ENCODE results near the gene DISP3.

The DISP3 gene

GRCh38 chr1:11505591-11506538 is 26.9 kb downstream of the DISP3 start:
- no peaks in the 10 kb centered on the region for H3K36me3 ChIP-seq (ENCODE audit: insufficient read depth, low read length)
- TF ChIP-seq FOXP2 (optimal IDR thresholded peaks at IDR 0.05; ENCODE audit: control extremely low read depth, extremely low read length, insufficient read depth) (no peak), POLR2AphosphoS5 (IDR thresholded peaks at IDR 0.05; ENCODE audit: borderline replicate concordance, low read depth, low read length) (no peak), EZH2 (IDR thresholded peaks at IDR 0.05) (no peak)
- DNase-seq (ENCODE audit: low read depth, low spot score) = no peak

GRCh38 chr1:11507309-11507708 is 28.4 kb downstream of the DISP3 start:
- H3K36me3 ChIP-seq (ENCODE audit: insufficient read depth, low read length) = no peaks in the 10 kb centered on the region
- H3K9ac ChIP-seq (ENCODE audit: insufficient read length) = no peak overlapping the region
- H3K27ac ChIP-seq = no peak overlapping the region
- DNase-seq (ENCODE audit: low read depth, low spot score) = no peak
- H3K9me3 ChIP-seq (ENCODE audit: low read depth, low read length) = 0 out of 2 replicates have a peak, but pooled peaks cover 3% of the 10 kb centered on the region
- TF ChIP-seq POLR2AphosphoS5 (IDR thresholded peaks at IDR 0.05; ENCODE audit: borderline replicate concordance, low read depth, low read length) = no peak
- TF ChIP-seq EZH2 (IDR thresholded peaks at IDR 0.05) = no peak
- no peak for TF ChIP-seq FOXP2 (optimal IDR thresholded peaks at IDR 0.05; ENCODE audit: control extremely low read depth, extremely low read length, insufficient read depth)
- no peak overlapping the region for H3K4me3 ChIP-seq

More at GRCh38 chr1:11505591-11506538, 26.9 kb downstream of the DISP3 start:
- no peak overlapping the region for H3K9ac ChIP-seq (ENCODE audit: insufficient read length)
- H3K27ac ChIP-seq = no peak overlapping the region
- H3K4me3 ChIP-seq = no peak overlapping the region
- H3K9me3 ChIP-seq (ENCODE audit: low read depth, low read length) = 0 out of 2 replicates have a peak, but pooled peaks cover 3% of the 10 kb centered on the region

- no peak for TF ChIP-seq EZH2 (IDR thresholded peaks at IDR 0.05)
- no peak for TF ChIP-seq POLR2AphosphoS5 (IDR thresholded peaks at IDR 0.05; ENCODE audit: borderline replicate concordance, low read depth, low read length)
- TF ChIP-seq FOXP2 (optimal IDR thresholded peaks at IDR 0.05; ENCODE audit: control extremely low read depth, extremely low read length, insufficient read depth) = no peak
- Histone ChIP-seq H3K9me3 (ENCODE audit: low read depth, low read length) (no peaks in the 10 kb centered on the region), H3K36me3 (ENCODE audit: insufficient read depth, low read length) (no peaks in the 10 kb centered on the region), H3K4me3 (no peak overlapping the region), H3K27ac (no peak overlapping the region), H3K9ac (ENCODE audit: insufficient read length) (no peak overlapping the region)
- no peak for DNase-seq (ENCODE audit: low read depth, low spot score)
These were observed 34.7 kb downstream of the DISP3 start for GRCh38 chr1:11513681-11514080.

- H3K9ac ChIP-seq (ENCODE audit: insufficient read length) = no peak overlapping the region
- H3K36me3 ChIP-seq (ENCODE audit: insufficient read depth, low read length) = no peaks in the 10 kb centered on the region
- H3K9me3 ChIP-seq (ENCODE audit: low read depth, low read length) = no peaks in the 10 kb centered on the region
- no peak for DNase-seq (ENCODE audit: low read depth, low spot score)
- TF ChIP-seq FOXP2 (optimal IDR thresholded peaks at IDR 0.05; ENCODE audit: control extremely low read depth, extremely low read length, insufficient read depth) (no peak), EZH2 (IDR thresholded peaks at IDR 0.05) (no peak), POLR2AphosphoS5 (IDR thresholded peaks at IDR 0.05; ENCODE audit: borderline replicate concordance, low read depth, low read length) (no peak)
- H3K27ac ChIP-seq = no peak overlapping the region
- no peak overlapping the region for H3K4me3 ChIP-seq
These were observed 35.4 kb downstream of the DISP3 start for GRCh38 chr1:11514366-11514765.

- no peak for DNase-seq (ENCODE audit: low read depth, low spot score)
- H3K36me3 ChIP-seq (ENCODE audit: insufficient read depth, low read length) = no peaks in the 10 kb centered on the region
- H3K9me3 ChIP-seq (ENCODE audit: low read depth, low read length) = no peaks in the 10 kb centered on the region
- no peak for TF ChIP-seq POLR2AphosphoS5 (IDR thresholded peaks at IDR 0.05; ENCODE audit: borderline replicate concordance, low read depth, low read length)
- TF ChIP-seq EZH2 (IDR thresholded peaks at IDR 0.05) = no peak
- no peak for TF ChIP-seq FOXP2 (optimal IDR thresholded peaks at IDR 0.05; ENCODE audit: control extremely low read depth, extremely low read length, insufficient read depth)
- no peak overlapping the region for H3K4me3 ChIP-seq
- no peak overlapping the region for H3K27ac ChIP-seq
- no peak overlapping the region for H3K9ac ChIP-seq (ENCODE audit: insufficient read length)
These were observed 36.7 kb downstream of the DISP3 start for GRCh38 chr1:11515368-11516300.

- DNase-seq (ENCODE audit: low read depth, low spot score) = no peak
- no peak overlapping the region for H3K4me3 ChIP-seq
- H3K36me3 ChIP-seq (ENCODE audit: insufficient read depth, low read length) = no peaks in the 10 kb centered on the region
- no peak overlapping the region for H3K27ac ChIP-seq
- no peak for TF ChIP-seq POLR2AphosphoS5 (IDR thresholded peaks at IDR 0.05; ENCODE audit: borderline replicate concordance, low read depth, low read length)
- no peak for TF ChIP-seq EZH2 (IDR thresholded peaks at IDR 0.05)
- no peak for TF ChIP-seq FOXP2 (optimal IDR thresholded peaks at IDR 0.05; ENCODE audit: control extremely low read depth, extremely low read length, insufficient read depth)
- no peaks in the 10 kb centered on the region for H3K9me3 ChIP-seq (ENCODE audit: low read depth, low read length)
- H3K9ac ChIP-seq (ENCODE audit: insufficient read length) = no peak overlapping the region
These were observed 38.1 kb downstream of the DISP3 start for GRCh38 chr1:11516961-11517635.

- H3K27ac ChIP-seq = no peak overlapping the region
- no peak overlapping the region for H3K9ac ChIP-seq (ENCODE audit: insufficient read length)
- H3K4me3 ChIP-seq = no peak overlapping the region
- H3K9me3 ChIP-seq (ENCODE audit: low read depth, low read length) = no peaks in the 10 kb centered on the region
- no peak for DNase-seq (ENCODE audit: low read depth, low spot score)
- H3K36me3 ChIP-seq (ENCODE audit: insufficient read depth, low read length) = no peaks in the 10 kb centered on the region
- TF ChIP-seq EZH2 (IDR thresholded peaks at IDR 0.05) = no peak
- TF ChIP-seq FOXP2 (optimal IDR thresholded peaks at IDR 0.05; ENCODE audit: control extremely low read depth, extremely low read length, insufficient read depth) = no peak
- no peak for TF ChIP-seq POLR2AphosphoS5 (IDR thresholded peaks at IDR 0.05; ENCODE audit: borderline replicate concordance, low read depth, low read length)
These were observed 39.2 kb downstream of the DISP3 start for GRCh38 chr1:11518016-11518701.

Measured in SK-N-MC (cell line).